22Rv1 (cell line): Measurements from ENCODE around the gene GPER1.

ENCODE experiments used
- ZFX ChIP-seq: fragments of 450-650 bp; IDR thresholded peaks from 2 replicates; pipeline ENCODE4 v1.6.1; 2017; ENCODE audit warnings: antibody characterized with exemption, borderline replicate concordance
- TF ChIP-seq, protein P1 (sequence below): fragments of 450-650 bp; IDR thresholded peaks from 2 replicates; pipeline ENCODE4 v1.5.1; 2017; ENCODE audit warnings: mild to moderate bottlenecking

DNA sequence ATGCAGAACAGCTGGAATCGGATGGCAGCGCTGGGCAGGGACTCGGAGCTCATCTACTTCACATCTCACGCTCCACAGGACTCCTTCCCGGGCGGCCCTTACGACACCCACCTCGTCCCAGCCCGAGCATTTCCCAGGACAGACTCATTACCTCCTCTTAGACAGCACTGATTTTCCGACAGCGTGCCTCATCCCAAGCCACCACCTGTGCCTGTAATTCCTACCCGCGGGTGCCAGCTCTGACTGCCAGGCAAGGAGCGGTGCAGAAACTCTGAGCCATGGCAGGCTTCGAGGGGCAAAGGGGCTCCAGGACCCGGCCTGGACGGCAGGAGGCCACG lies 25.6 kb downstream of the GPER1 start:
- TF ChIP-seq, protein P1, sequence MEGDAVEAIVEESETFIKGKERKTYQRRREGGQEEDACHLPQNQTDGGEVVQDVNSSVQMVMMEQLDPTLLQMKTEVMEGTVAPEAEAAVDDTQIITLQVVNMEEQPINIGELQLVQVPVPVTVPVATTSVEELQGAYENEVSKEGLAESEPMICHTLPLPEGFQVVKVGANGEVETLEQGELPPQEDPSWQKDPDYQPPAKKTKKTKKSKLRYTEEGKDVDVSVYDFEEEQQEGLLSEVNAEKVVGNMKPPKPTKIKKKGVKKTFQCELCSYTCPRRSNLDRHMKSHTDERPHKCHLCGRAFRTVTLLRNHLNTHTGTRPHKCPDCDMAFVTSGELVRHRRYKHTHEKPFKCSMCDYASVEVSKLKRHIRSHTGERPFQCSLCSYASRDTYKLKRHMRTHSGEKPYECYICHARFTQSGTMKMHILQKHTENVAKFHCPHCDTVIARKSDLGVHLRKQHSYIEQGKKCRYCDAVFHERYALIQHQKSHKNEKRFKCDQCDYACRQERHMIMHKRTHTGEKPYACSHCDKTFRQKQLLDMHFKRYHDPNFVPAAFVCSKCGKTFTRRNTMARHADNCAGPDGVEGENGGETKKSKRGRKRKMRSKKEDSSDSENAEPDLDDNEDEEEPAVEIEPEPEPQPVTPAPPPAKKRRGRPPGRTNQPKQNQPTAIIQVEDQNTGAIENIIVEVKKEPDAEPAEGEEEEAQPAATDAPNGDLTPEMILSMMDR = no peak
- TF ChIP-seq ZFX = no peak
